Dermis lymphatic vessel endothelial cell (primary cell): ENCODE results near the gene RPL18A. TPM values are rescaled to one million over a fixed set of nuclear protein-coding genes. Genes with fewer than 3 reads are reported as not detected.

ENCODE experiments used
- total RNA-seq: library from RNA; depleted of rRNA; stranded (reverse); fragments of >200 nt; gene quantifications from 2 replicates; pipeline ENCODE4 v1.2.1, GENCODE V29; 2014

The RPL18A gene
- total RNA-seq: 1,480 and 1,575 TPM in 2 replicates

DNA sequence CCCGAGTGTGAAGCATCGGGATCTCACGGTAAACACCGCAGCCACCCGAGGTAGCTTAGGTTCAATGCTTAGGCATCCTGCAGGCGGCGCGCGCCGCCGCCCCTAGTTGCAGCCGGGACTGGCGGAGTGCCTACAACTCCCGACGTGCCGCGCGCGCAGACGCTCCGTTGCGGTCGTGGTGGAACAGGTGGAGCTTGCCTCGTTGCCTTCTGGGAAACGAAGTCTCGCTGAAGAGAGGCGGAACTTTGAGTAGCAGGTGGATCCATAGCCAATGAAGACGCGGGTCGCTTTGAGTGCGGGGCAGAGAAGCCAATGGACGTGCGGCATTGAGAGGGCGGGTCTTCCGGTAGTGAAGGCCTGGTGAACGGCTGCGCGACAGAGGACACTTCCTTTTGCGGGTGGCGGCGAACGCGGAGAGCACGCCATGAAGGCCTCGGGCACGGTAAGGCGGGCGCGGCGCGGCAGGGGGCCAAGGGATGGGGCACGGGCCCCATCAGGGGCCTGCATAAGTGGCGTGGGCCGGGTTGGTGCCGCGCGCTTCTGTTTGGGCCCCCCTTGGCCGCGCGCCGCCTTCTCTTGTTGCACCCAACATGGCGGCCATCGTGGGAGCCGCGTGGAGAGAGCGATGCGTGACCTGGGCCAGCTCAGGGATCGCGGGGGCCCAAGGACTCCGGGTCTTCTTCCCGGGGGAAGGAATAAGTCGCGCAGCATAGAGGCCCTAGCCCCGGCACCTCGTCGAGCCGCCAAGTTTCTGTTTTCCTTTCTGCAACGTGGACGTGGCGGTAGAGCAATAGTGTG, at the start of gene RPL18A:
Gene RPL18A (plus strand): TSS at position 378 of the 798 bp plus-strand sequence. CDS start 47 bp downstream, at position 425.

DNA sequence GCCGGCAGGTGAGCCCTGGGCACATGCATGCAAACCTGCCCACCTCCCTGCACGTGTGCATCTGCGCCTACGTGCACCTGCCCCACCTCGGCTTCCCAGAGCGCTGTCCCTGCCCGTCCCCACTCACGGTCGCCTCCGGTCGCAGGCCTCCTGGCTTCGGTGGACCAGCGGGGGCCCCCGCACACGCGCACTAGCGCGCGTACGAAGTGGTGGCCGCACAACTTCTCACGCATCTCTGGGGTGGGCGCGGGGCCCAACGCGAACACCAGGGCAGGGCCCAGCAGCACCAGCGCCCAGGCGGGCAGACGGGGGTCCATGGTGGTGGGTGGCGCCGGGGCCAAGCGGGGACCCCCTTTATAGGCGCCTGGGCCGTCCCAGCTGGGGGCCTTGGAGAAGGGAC, 38.5 kb upstream of the RPL18A start, which contains the start of gene INSL3:
Gene INSL3 (minus strand): TSS at position 330 of the 400 bp plus-strand sequence. CDS start 13 bp downstream, at position 317.

DNA sequence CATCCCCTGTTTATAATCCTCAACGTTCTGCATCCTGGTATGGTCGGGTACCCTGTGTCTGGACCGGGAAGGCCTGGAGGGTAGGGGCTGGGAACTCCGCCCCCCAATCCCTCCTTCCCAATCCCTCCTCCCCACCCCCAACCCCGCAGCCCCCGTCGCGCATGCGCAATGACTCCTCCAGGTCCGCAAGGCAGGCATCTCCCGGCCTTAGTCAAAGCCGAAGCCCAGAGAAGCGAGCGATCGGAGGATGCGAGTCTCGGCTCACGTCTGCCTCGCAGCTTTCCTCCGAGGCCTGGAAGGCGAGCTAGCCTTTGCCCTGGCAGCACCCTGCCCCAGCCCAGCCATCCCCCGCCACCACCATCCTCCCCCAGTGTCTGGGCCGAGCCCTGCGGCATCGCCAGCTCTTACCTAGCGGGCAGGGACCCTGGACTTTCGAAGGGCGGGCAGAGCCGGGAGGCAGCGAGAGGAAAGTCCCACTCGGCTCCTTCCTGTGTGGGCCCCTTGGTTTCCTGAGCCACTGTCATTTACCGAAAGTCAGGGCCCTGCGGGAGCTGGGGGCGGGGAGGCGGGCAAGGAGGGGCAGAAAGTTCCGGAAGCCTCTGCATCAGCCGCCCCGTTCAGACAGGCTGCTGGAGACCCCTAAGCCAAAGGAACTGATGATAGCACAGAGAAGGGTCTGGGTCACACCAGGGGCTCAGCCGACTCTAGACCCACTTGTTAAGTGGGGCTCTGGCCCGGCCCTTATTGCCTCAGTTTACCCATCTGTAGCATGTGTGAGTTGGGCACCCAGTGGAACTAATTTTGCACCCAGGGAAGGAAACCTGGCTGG, 12.0 kb upstream of the RPL18A start, which contains the start of gene JAK3:
Gene JAK3 (minus strand): TSS at position 445 of the 829 bp plus-strand sequence. CDS start 3,565 bp downstream, outside the sequence.

DNA sequence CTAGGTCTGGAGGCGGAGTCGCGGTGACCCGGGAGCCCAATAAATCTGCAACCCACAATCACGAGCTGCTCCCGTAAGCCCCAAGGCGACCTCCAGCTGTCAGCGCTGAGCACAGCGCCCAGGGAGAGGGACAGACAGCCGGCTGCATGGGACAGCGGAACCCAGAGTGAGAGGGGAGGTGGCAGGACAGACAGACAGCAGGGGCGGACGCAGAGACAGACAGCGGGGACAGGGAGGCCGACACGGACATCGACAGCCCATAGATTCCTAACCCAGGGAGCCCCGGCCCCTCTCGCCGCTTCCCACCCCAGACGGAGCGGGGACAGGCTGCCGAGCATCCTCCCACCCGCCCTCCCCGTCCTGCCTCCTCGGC, 12.2 kb downstream of the RPL18A start, which contains the start of gene SLC5A5:
Gene SLC5A5 (plus strand): TSS at position 68 of the 373 bp plus-strand sequence. CDS start 375 bp downstream, outside the sequence.

Other genes starting within 250 kb of the RPL18A start
- gene UNC13A, start 171.6 kb upstream of the RPL18A start, total RNA-seq: under 0.01 and 0.11 TPM in 2 replicates
- 24.2 and 35.8 TPM in 2 replicates for gene MAP1S, start 140.4 kb upstream of the RPL18A start, total RNA-seq
- gene FCHO1, start 108.4 kb upstream of the RPL18A start, total RNA-seq: 0.22 and 0.43 TPM in 2 replicates
- 0.09 TPM in 1 of 2 replicates, not detected in the other for gene B3GNT3, start 64.8 kb upstream of the RPL18A start, total RNA-seq
- gene INSL3, start 38.4 kb upstream of the RPL18A start, total RNA-seq: not detected in 2 replicates
- gene JAK3, start 11.9 kb upstream of the RPL18A start, total RNA-seq: 0.76 and 0.95 TPM in 2 replicates
- not detected in 2 replicates for gene SLC5A5, start 12.0 kb downstream of the RPL18A start, total RNA-seq
- 20.7 and 31.9 TPM in 2 replicates for gene CCDC124, start 73.1 kb downstream of the RPL18A start, total RNA-seq
- gene KCNN1, start 107.2 kb downstream of the RPL18A start, total RNA-seq: 0.60 TPM in 1 of 2 replicates, not detected in the other
- 98.5 and 111 TPM in 2 replicates for gene ARRDC2, start 148.3 kb downstream of the RPL18A start, total RNA-seq
- gene IL12RB1, start 227.0 kb downstream of the RPL18A start, total RNA-seq: 0.26 and 0.33 TPM in 2 replicates
- gene MAST3, start 237.9 kb downstream of the RPL18A start, total RNA-seq: 0.98 and 1.9 TPM in 2 replicates